GM10847 (cell line): ENCODE measurements around the gene PLA2R1.

Experiments used
- POLR2A ChIP-seq: IDR thresholded peaks from 2 replicates; pipeline ENCODE4 v1.6.1; 2011; ENCODE audit not compliant: insufficient read length; ENCODE audit errors: extremely low read depth

Gene PLA2R1

GRCh38 chr2:160076914-160077313 is 14.5 kb upstream of the PLA2R1 start:
- no peak for TF ChIP-seq POLR2A

DNA sequence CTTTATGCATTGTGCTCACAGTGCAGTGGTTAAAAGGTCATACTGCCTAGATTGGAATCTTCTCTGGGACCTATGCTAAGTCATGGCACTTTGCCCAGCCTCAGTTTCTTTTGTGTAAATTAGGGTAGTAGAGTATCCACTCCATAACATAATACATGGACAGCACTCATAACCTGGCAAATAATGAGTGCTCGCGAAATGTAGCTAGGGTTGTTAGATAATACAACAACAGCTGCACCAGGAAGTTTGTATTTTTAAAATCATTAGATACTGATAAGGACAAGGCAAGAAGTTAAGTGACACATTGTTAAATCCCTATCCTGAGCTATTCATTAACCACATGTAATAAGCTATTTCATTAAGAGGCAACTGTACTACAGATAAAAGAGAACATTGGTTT is 13.8 kb upstream of the PLA2R1 start:
- no peak for TF ChIP-seq POLR2A

- no peak for TF ChIP-seq POLR2A
Measured at GRCh38 chr2:160075171-160075570, 12.8 kb upstream of the PLA2R1 start.

DNA sequence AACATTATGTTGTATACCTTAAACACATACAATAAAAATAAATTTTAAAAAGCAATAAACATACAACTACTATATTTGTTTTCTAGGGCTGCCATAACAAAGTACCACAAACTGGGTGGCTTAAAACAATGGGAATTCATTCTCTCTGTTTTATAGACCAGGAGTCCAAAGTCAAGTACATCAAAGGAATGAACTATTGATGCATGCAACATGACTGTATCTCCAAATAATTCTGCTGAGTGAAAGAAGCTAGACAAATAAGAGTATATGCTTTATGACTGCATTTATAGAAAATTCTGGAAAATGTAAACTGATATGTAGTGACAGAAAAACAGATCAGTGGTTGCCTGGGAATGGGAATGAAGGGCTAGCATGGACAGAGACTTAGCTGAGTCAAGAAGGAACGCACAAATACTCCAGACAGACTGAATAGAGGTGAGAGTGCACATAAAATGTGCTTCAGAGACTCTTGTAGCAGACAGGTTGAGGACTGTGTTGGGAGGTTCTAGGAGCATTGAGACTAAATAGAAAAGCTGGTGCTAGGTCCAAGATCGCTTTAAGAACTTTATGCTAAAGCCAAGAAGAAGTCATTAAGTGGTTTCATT is 11.0 kb upstream of the PLA2R1 start:
- no peak for TF ChIP-seq POLR2A

GRCh38 chr2:160068906-160069305 is 6.5 kb upstream of the PLA2R1 start:
- no peak for TF ChIP-seq POLR2A

DNA sequence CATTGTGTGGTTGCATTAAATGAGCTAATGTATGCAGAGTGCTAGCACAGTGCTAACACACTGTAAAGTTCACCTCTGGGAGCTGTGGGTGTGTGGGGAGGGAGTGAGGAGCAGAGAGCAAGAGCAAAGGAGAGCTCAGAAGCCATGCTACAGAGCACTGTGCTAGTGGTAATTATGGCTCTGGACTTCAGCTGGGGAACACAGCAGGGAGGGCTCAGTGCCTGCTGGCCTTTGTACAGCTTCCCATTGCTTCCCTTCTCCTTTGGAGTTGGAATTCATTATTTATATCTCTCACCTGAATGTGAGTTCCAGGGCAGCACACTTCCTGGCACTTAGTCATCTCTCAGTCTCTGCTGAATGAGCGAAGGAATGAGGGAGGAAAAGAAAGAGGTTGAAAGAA is 2.5 kb upstream of the PLA2R1 start:
- TF ChIP-seq POLR2A = no peak

- TF ChIP-seq POLR2A = no peak
Measured at GRCh38 chr2:160063879-160064612, 1.6 kb upstream of the PLA2R1 start.

DNA sequence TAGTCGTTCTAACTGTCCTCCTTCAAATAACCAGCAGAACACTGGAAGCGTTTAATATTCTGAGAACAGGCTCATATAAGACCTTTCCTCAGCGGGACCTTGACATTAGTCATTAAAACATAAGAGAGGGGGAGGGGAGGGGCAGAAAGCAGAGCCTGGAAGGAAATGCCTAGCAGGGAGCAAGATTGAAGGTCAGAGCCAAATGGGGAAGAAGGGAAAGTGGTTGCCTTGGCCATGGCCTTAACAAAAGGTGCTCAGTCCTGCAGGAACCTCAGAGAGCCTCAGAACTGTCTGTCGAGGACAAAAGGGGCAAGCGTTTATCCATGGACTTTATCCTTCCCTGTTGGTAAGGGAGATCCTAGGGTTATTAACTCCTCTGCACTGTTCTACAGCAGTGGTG is 856 bp upstream of the PLA2R1 start:
- TF ChIP-seq POLR2A = no peak

DNA sequence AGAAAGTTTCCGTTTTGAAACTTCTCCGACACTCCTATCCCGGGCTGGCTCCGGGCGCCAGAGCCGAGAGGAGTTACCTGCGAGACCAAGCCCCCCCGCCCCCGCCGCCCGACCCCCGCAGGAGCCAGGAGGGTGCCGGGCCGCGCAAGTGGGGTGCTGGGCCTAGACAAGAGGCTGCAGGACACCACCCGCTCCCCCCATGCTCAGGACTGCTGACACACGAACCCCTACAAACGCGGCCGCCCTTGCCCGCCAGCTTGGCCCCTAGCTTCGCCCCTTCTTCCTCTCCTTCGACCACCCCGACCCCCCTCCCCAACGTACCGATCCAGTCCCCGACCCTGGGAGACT is 497 bp downstream of the PLA2R1 start:
- no peak for TF ChIP-seq POLR2A

DNA sequence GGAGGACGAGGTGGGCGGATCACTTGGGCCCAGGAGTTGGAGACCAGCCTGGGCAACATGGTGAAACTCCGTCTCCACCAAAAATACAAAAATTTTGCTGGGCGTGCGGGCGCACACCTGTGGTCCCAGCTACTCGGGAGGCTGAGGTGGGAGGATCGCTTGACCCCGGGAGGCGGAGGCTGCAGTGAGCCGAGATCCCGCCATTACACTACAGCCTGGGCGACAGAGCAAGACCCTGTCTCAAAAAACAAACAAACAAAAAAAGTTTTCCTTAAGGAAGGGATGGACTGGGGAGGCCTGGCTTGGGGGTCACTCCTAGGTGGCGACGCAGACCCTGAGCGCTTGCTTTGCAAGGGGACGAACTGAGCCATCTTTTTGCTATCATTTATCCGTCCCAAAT is 882 bp downstream of the PLA2R1 start:
- no peak for TF ChIP-seq POLR2A

GRCh38 chr2:160060297-160060696 is 2.1 kb downstream of the PLA2R1 start:
- no peak for TF ChIP-seq POLR2A

GRCh38 chr2:160057356-160057755 is 5.1 kb downstream of the PLA2R1 start:
- TF ChIP-seq POLR2A = no peak

DNA sequence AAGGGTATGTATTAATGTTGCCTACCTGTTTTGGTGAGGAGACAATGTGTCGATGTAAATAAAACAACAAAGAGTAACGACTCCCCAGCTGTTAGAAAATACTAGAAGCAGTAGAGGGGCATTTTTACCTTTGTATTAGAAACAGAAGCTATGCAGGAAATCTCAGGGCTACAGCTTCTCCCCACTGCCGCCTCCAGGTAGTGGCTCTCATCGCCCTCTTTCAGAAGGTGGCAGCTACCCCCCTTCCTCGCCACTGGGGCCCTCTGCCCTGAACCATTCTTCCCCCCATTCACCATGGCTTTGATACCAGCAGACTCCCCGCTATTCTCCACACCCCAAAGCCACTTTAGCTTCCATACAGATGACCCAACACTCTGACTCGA is 6.7 kb downstream of the PLA2R1 start:
- TF ChIP-seq POLR2A = no peak

DNA sequence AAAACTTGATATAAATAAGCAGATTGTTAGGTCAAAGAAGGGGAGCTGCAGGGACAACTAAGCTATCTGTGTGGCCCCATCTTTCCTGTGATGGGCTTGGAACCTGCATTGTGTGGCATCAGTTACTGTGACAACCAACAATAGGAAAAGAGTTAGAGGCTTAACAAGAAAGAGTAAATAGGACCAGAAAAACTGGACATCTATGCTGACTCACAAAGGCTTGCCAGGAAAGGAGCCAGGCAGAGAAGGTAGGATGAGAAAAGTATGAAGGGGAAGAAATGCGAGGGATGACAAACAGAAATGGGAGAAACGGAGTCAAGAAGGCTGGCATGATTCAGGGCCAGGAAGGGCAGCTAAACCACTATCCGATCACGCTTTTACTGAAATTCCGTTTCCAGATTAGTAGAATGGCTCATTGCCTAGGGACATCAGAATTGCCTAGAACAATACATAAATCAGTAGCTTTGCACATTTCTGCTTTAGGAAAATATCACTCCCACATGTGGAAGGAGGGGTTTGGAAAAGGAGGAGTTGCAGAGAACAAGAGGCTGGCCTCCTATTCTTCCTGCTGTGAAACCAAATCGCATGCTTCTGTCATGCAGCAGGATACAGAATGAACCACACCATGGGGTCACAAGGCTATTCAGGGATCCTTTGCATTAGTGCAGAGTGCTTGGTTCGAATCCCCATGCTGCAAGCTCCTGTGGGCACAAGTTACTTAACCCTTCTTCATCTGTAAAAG is 7.3 kb downstream of the PLA2R1 start:
- TF ChIP-seq POLR2A = no peak

DNA sequence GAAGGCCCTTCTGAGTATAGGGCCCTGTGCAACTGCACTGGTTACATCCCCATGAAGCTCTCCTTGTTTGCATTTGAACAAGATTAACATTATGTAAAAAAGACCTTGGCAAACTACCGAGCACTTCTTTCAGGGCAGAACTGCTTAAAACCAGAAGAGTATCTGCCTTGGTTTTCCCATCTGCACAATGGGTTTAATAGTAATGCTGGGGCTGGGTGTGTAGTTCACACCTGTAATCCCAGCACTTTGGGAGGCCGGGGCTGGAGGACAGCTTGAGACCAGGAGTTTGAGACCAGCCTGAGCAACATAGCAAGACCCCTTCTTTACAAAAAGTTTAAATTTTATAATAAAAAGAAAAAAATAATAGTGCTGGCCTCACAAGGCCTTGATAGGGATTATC is 8.5 kb downstream of the PLA2R1 start:
- TF ChIP-seq POLR2A = no peak

DNA sequence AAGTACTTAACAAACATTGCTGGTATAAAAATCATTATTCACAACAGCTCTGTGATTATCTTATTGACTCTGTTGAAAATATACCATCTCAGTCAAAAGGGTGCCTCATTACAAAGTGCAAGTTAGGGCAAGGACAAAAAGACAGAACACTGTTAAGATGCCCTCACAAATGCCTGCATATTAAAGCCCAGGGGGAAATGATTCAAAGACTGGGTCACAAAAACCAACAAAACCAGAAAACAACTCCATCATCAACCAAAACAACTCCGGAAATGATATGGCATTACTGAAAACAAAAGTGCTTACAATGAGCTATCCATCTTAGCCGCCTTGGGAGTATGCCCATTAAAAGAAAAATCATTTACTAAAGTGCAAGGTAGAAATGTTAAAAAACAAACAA is 9.9 kb downstream of the PLA2R1 start:
- no peak for TF ChIP-seq POLR2A
